Neuronal stem cell (in vitro differentiated cells): ENCODE results near the gene RPN1.

Experiments used
- DNase-seq: peaks from one replicate; pipeline ENCODE4 v3.0.0-alpha.2; 2013; ENCODE audit warnings: low spot score
- H2AFZ ChIP-seq: one replicate; pipeline ENCODE4 v1.6.1; 2013; ENCODE audit warnings: mild to moderate bottlenecking, low read length, inconsistent platforms
- H2AK5ac ChIP-seq: 2 replicates; pipeline ENCODE4 v1.6.1; 2013; ENCODE audit warnings: low read depth, mild to moderate bottlenecking, inconsistent platforms, low read length, moderate library complexity, mixed read lengths
- H2BK120ac ChIP-seq: 2 replicates; pipeline ENCODE4 v1.6.1; 2013; ENCODE audit warnings: low read depth, mild to moderate bottlenecking, inconsistent platforms, low read length, moderate library complexity, mixed read lengths
- H2BK12ac ChIP-seq: one replicate; pipeline ENCODE4 v1.6.1; 2013; ENCODE audit warnings: low read length, inconsistent platforms
- H2BK15ac ChIP-seq: 2 replicates; pipeline ENCODE4 v1.6.1; 2013; ENCODE audit warnings: mild to moderate bottlenecking, low read length, inconsistent platforms, mixed read lengths
- H2BK5ac ChIP-seq: one replicate; pipeline ENCODE4 v1.6.1; 2013; ENCODE audit warnings: inconsistent platforms, mild to moderate bottlenecking, low read length, moderate library complexity
- H3K14ac ChIP-seq: one replicate; pipeline ENCODE4 v1.6.1; 2013; ENCODE audit warnings: low read length, inconsistent platforms
- H3K18ac ChIP-seq: 2 replicates; pipeline ENCODE4 v1.6.1; 2013; ENCODE audit warnings: low read length, inconsistent platforms
- H3K23ac ChIP-seq: 2 replicates; pipeline ENCODE4 v1.6.1; 2013; ENCODE audit warnings: low read depth, mild to moderate bottlenecking, mixed read lengths, low read length, inconsistent platforms; ENCODE audit not compliant: poor library complexity
- H3K27ac ChIP-seq: replicated peaks from 3 replicates; pipeline ENCODE4 v1.5.1; 2013; ENCODE audit warnings: low read length, inconsistent platforms
- H3K27me3 ChIP-seq, 3 experiments: 2 replicates each; pipeline ENCODE4 v1.6.1; 2013; ENCODE audit warnings: low read length in 3 of 3, mild to moderate bottlenecking in 2 of 3, inconsistent platforms in 1 of 3, low read depth in 1 of 3, mixed read lengths in 1 of 3, moderate library complexity in 1 of 3; ENCODE audit not compliant: control insufficient read depth in 3 of 3, insufficient read depth in 3 of 3
- H3K36me3 ChIP-seq, 2 donors: replicated peaks in 1 of 2; 2 replicates each; pipeline ENCODE4 v1.6.1; 2013; ENCODE audit warnings: low read length in 2 of 2; ENCODE audit not compliant: control insufficient read depth in 2 of 2, insufficient read depth in 2 of 2
- H3K4ac ChIP-seq: 2 replicates; pipeline ENCODE4 v1.6.1; 2013; ENCODE audit warnings: inconsistent platforms, mild to moderate bottlenecking, low read length, moderate library complexity
- H3K4me1 ChIP-seq, 2 donors: 1 replicate in 1 of 2; 2 replicates in 1 of 2; pipeline ENCODE4 v1.6.1; 2013; ENCODE audit warnings: low read length in 2 of 2, low read depth in 1 of 2; ENCODE audit not compliant: control insufficient read depth in 2 of 2, insufficient read depth in 1 of 2
- H3K4me2 ChIP-seq: one replicate; pipeline ENCODE4 v1.6.1; 2013; ENCODE audit warnings: mild to moderate bottlenecking, low read length, inconsistent platforms; ENCODE audit not compliant: insufficient read depth, poor library complexity, severe bottlenecking
- H3K4me3 ChIP-seq, 2 donors: 2 replicates each; pipeline ENCODE4 v1.5.1; 2013; ENCODE audit warnings: low read length in 2 of 2, mild to moderate bottlenecking in 2 of 2, inconsistent platforms in 1 of 2, moderate library complexity in 1 of 2
- H3K79me1 ChIP-seq: one replicate; pipeline ENCODE4 v1.6.1; 2013; ENCODE audit warnings: low read depth, mild to moderate bottlenecking, inconsistent platforms, low read length, moderate library complexity
- H3K9ac ChIP-seq: one replicate; pipeline ENCODE4 v1.6.1; 2013; ENCODE audit warnings: mild to moderate bottlenecking, low read depth, low read length, inconsistent platforms; ENCODE audit not compliant: poor library complexity
- H3K9me3 ChIP-seq, 2 donors: replicated peaks in 1 of 2; 2 replicates each; pipeline versions ENCODE3 to v1.6.1; 2013; ENCODE audit warnings: low read length in 2 of 2, mild to moderate bottlenecking in 2 of 2, inconsistent platforms in 1 of 2, low read depth in 1 of 2, mixed read lengths in 1 of 2, moderate library complexity in 1 of 2; ENCODE audit not compliant: control insufficient read depth in 2 of 2, insufficient read depth in 1 of 2
- H4K8ac ChIP-seq: one replicate; pipeline ENCODE4 v1.6.1; 2013; ENCODE audit warnings: low read depth, mild to moderate bottlenecking, inconsistent platforms, low read length, moderate library complexity
- H4K91ac ChIP-seq: one replicate; pipeline ENCODE4 v1.6.1; 2013; ENCODE audit warnings: low read length, low read depth, mild to moderate bottlenecking, inconsistent platforms; ENCODE audit not compliant: poor library complexity
- WGBS, 2 donors: extraction: QIAGEN DNeasy Blood & Tissue Kit; methylation state at CpG; one replicate each; pipeline ENCODE4 v1.1.7; 2013; ENCODE audit warnings: missing lambda C conversion rate in 2 of 2, mixed read lengths in 1 of 2; ENCODE audit not compliant: insufficient read length in 2 of 2, insufficient replicate concordance in 1 of 2; ENCODE audit errors: extremely low coverage in 2 of 2; 5-methylcytosine and 5-hydroxymethylcytosine counted together

The RPN1 gene

DNA sequence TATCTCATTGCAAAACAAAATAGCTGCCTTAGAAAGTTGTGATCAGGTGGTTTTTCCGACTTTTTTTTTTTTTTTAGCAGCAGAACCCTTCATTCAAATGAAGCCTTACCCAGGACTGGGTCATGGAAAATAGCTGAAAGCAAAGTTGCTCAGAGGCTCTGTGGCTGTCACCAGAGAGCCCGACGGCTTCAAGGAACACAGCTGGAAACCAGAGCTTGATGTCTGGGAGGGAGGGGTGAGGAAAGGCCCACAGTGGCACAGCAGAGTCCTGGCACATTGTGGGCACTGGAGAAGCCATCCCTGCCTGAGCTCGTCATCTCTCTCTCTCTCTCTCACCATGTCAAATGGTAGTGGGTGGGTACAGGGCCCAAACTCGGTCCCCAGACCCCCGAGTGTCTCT is 77.5 kb downstream of the RPN1 start:
- no peak overlapping the region for H3K4ac ChIP-seq
- no peak overlapping the region for H3K4me2 ChIP-seq
- H4K8ac ChIP-seq, result no peak overlapping the region
- peak overlapping the region; percentile 36 for H3K18ac ChIP-seq
- no peak overlapping the region for H3K23ac ChIP-seq
- H3K27ac ChIP-seq, result no peak overlapping the region
- peak overlapping the region; percentile 40 for H2AFZ ChIP-seq
- DNase-seq, result no peak
- H2BK15ac ChIP-seq, result no peak overlapping the region
- no CpG with 5 or more reads among the region's 6 CpGs for WGBS, 2 donors
- no peak overlapping the region for H2BK5ac ChIP-seq
- H3K14ac ChIP-seq, result no peak overlapping the region
- peak overlapping the region; percentile 36 for H2AK5ac ChIP-seq
- H2BK120ac ChIP-seq, result no peak overlapping the region
- H3K9ac ChIP-seq, result no peak overlapping the region
- H3K36me3 ChIP-seq, result no peaks in the 10 kb centered on the region
- peaks cover 11 to 16% of the 10 kb centered on the region in 2 donors for H3K4me1 ChIP-seq
- no peaks in the 10 kb centered on the region for H3K79me1 ChIP-seq
- no peak overlapping the region for H4K91ac ChIP-seq
- H3K9me3 ChIP-seq, result no peaks in the 10 kb centered on the region
- H3K27me3 ChIP-seq, result peaks cover 0 to 4% (median 0%) of the 10 kb centered on the region in 3 experiments
- H3K4me3 ChIP-seq, result no peak overlapping the region
- H2BK12ac ChIP-seq, result no peak overlapping the region

DNA sequence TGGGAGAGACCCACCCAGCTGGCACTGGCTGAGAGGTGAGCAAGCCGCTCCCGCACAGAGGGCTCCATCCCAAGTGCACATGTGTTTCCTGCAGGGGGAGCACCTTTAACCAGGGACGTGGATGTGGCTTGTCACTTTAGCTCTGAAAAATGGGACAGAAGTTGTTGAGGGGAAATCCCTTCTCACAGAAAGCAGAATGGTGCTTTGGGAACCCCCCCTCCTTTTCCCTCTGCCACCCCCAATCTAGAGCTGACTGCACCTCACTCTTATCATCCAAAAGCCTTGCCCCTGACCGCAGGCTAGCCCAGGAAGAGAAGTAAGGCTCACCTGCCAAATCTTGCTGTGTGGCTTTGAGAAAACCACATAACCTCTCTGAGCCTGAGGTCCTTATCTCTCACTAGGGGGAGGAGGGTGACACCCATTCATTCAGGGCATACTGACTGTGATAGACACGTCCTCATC is 77.9 kb downstream of the RPN1 start:
- Histone ChIP-seq H3K4me2 (no peak overlapping the region), H3K14ac (no peak overlapping the region), H3K36me3 (no peaks in the 10 kb centered on the region), H2AFZ (no peak overlapping the region), H3K27ac (no peak overlapping the region), H3K4me3 (no peak overlapping the region), H2BK12ac (no peak overlapping the region), H3K79me1 (no peaks in the 10 kb centered on the region), H3K18ac (no peak overlapping the region), H3K9ac (no peak overlapping the region), H3K9me3 (no peaks in the 10 kb centered on the region), H2AK5ac (no peak overlapping the region), H2BK120ac (no peak overlapping the region), H2BK5ac (no peak overlapping the region), H4K91ac (no peak overlapping the region), H4K8ac (no peak overlapping the region), H3K4me1 (peaks cover 7 to 12% of the 10 kb centered on the region in 2 donors), H2BK15ac (no peak overlapping the region), H3K27me3 (peaks cover 0 to 4% (median 0%) of the 10 kb centered on the region in 3 experiments), H3K4ac (no peak overlapping the region), H3K23ac (no peak overlapping the region)
- no peak for DNase-seq
- no CpG with 5 or more reads among the region's 5 CpGs for WGBS, 2 donors

GRCh38 chr3:128572013-128572412 is 78.6 kb downstream of the RPN1 start:
- WGBS, 2 donors, result no CpG with 5 or more reads among the region's 13 CpGs
- Histone ChIP-seq H3K36me3 (no peaks in the 10 kb centered on the region), H4K91ac (no peak overlapping the region), H3K9me3 (no peaks in the 10 kb centered on the region), H3K4ac (no peak overlapping the region), H2BK15ac (no peak overlapping the region), H3K14ac (no peak overlapping the region), H3K4me1 (peaks cover 4 to 9% of the 10 kb centered on the region in 2 donors), H2BK12ac (no peak overlapping the region), H3K27ac (no peak overlapping the region), H3K23ac (no peak overlapping the region), H3K4me2 (no peak overlapping the region), H2AK5ac (peak overlapping the region; percentile 13), H3K27me3 (peaks cover 0 to 10% (median 0%) of the 10 kb centered on the region in 3 experiments), H3K4me3 (no peak overlapping the region), H3K18ac (no peak overlapping the region), H4K8ac (no peak overlapping the region), H2BK5ac (no peak overlapping the region), H3K79me1 (no peaks in the 10 kb centered on the region), H3K9ac (no peak overlapping the region), H2AFZ (no peak overlapping the region), H2BK120ac (no peak overlapping the region)
- no peak for DNase-seq
